VCaP (cell line): ENCODE data around the gene TFPT.

ENCODE experiments used
- H3K27ac ChIP-seq: fragments of 450-650 bp; 2 replicates; pipeline ENCODE4 v1.5.1; 2017
- CTCF ChIP-seq: fragments of 450-650 bp; conservative IDR thresholded peaks from 2 replicates; pipeline ENCODE4 v1.5.1; 2017; ENCODE audit warnings: mild to moderate bottlenecking, moderate library complexity

Gene TFPT

DNA sequence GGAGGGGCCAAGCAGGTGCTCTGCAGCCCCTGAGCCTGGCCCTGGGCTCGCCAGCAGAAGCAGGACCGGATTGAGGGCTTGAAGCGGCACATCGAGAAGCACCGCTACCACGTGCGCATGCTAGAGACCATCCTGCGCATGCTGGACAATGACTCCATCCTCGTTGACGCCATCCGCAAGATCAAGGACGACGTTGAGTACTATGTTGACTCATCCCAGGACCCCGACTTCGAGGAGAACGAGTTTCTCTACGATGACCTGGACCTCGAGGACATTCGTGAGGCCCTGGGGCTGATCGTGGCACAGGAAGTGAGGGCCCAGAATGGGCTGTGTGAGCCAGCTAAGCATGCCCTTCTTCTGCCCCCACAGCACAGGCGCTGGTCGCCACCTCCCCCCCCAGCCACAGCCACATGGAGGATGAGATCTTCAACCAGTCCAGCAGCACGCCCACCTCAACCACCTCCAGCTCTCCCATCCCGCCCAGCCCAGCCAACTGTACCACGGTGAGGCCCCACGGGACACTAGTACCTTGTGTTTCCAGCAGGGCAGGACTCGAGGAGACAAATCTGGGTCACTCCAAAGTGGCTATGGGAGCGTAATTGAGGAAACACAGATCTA is 30.2 kb upstream of the TFPT start:
- H3K27ac ChIP-seq: no peak overlapping the region
- no peak for TF ChIP-seq CTCF

- no peak for TF ChIP-seq CTCF
- no peak overlapping the region; the same call in 1 of the 2 replicates for H3K27ac ChIP-seq
Measured at GRCh38 chr19:54142166-54142780, 26.8 kb upstream of the TFPT start.

- TF ChIP-seq CTCF: no peak
- H3K27ac ChIP-seq: peak overlapping the region; percentile 97; the same call in 1 of the 2 replicates
Measured at GRCh38 chr19:54141356-54141755, 25.9 kb upstream of the TFPT start.

DNA sequence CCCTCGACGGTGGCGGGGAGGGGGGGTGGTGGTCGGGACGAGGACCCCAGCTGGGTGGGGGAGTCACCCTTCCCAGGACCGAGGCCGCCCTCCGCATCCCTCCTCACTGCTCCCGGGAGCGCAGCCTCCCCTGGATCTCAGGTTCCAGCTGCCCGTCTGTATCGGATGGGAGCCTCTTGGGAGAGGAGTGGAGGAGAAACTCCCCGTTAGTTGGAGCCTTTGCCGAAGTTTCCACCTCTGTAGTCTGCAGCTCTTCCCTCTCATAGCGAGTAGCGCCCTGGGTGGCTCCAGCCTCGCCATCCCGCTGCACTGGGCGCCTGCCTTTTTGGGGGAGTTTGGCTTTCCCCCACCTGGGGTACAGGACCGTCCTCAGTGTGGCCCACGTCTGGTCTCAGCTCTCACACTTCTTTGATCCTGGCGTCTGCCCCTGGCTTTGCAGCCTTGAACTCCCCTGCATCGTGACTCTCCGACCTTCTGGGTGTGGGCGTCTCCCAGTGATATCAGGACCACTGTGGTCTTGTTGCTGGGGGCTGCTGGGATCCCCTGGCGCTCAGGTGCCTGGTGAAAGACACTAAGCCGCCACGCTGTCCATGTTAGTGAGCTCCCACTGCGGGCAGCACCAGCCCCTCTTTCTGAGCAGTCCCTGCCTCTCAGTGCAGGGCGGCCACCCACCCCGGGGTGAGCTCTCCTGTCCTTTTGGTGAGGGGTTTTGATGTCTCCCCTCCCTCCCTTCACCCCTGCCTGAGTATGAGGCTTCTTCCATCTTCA is 23.2 kb upstream of the TFPT start:
- no peak for TF ChIP-seq CTCF
- peak overlapping the region; percentile 97 for H3K27ac ChIP-seq

DNA sequence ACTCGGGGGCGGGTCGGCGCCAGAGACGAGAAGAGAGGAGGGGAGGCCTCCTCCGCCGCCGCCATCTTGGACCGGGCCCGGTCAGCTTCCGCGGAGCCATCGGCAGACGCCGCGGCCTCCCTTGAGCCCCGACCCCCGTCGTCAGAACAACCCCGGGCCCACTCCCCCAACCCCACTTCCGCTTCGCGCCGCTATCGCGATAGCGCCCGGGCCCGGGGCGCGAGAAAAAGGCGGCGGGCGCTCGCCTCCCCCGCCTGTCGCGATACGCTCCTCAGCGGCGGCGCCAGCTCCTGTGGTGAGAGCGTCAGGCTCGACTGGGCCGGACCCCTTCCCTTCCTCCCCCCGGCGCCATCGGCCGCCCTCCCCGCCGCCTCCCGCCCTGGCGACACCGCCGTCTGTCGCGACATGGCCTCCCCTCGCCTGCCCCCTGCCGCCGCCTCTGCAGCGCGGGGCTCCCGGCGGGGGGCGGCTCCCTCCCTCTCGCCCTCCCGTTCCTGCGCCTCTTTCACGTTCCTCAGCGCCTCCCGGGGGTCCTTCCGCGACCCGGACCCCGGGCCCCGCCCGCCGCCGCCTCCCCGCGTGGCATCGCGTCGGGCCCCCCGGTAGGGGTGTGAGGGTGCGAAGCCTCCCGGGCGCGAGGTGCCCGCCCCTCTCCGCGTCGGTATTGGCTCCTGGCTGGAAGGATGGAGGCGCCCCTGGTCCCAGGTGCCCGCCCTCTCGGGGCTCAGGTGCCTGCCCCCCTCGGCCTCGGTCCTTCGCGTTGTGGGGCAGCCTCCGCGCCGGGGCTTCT is 22.4 kb upstream of the TFPT start, which contains the start of gene CNOT3:
Gene CNOT3, plus strand, starts transcription at position 64 of the 790 bp plus-strand sequence. CDS start 5,217 bp downstream, outside the sequence.
- H3K27ac ChIP-seq: peak within 1 kb of the TSS; percentile 97
- peak; percentile 39 for TF ChIP-seq CTCF

GRCh38 chr19:54136864-54137698 is 21.6 kb upstream of the TFPT start:
- TF ChIP-seq CTCF: no peak
- H3K27ac ChIP-seq: peak overlapping the region; percentile 97
